ENCODE results near the gene CFAP58. TPM values are rescaled to one million over a fixed set of nuclear protein-coding genes. Genes with fewer than 3 reads are reported as not detected.
A peak's percentile ranks its signal among the peaks of the same experiment; 100 is the strongest.
"Not testable (repeated sequence)": the region's sequence is repeated elsewhere in the genome, so short reads cannot be mapped to it uniquely, and the experiment has no call there.

Gene CFAP58
- total RNA-seq, 2 donors from 2014 or later: 2.4 to 3.8 TPM

GRCh38 chr10:104449391-104449790 is 95.8 kb downstream of the CFAP58 start:
- intact Hi-C loops (cut with DNase I): no loop called here
- DNase-seq (no peak), ATAC-seq (no peak)

- intact Hi-C loops (cut with DNase I): no loop called here
- no peak for DNase-seq
- no peak for ATAC-seq
These were observed 96.9 kb downstream of the CFAP58 start for GRCh38 chr10:104450490-104450889.

- ATAC-seq: no peak
- DNase-seq: no peak
- intact Hi-C loops (cut with DNase I): no loop called here
These were observed 97.3 kb downstream of the CFAP58 start for GRCh38 chr10:104450954-104451353.

GRCh38 chr10:104452977-104453376 is 99.3 kb downstream of the CFAP58 start:
- peak in 1 of 2 donors; percentile 30 for ATAC-seq
- no peak for DNase-seq
- intact Hi-C loops (cut with DNase I): no loop called here

- ATAC-seq (peak in 1 of 2 donors; percentile 30), DNase-seq (no peak)
- intact Hi-C loops (cut with DNase I): no loop called here
These were observed 103.3 kb downstream of the CFAP58 start for GRCh38 chr10:104456802-104457542.

GRCh38 chr10:104457543-104457828 is 103.9 kb downstream of the CFAP58 start:
- no peak for ATAC-seq
- no peak for DNase-seq
- intact Hi-C loops (cut with DNase I): no loop called here

- intact Hi-C loops (cut with DNase I); ATAC-seq: not testable (repeated sequence)
- peak; percentile 30 for DNase-seq
These were observed 111.9 kb downstream of the CFAP58 start for GRCh38 chr10:104465575-104465974.

GRCh38 chr10:104468818-104469217 is 115.2 kb downstream of the CFAP58 start:
- ATAC-seq; DNase-seq; intact Hi-C loops (cut with DNase I): not testable (repeated sequence)

GRCh38 chr10:104472505-104472904 is 118.9 kb downstream of the CFAP58 start:
- DNase-seq: no peak
- no peak for ATAC-seq
- intact Hi-C loops (cut with DNase I): no loop called here

GRCh38 chr10:104472957-104473745 is 119.5 kb downstream of the CFAP58 start:
- DNase-seq (no peak), ATAC-seq (no peak)
- intact Hi-C loops (cut with DNase I): no loop called here

- ATAC-seq: no peak
- intact Hi-C loops (cut with DNase I): no loop called here
- DNase-seq: no peak
These were observed 124.7 kb downstream of the CFAP58 start for GRCh38 chr10:104478380-104478779.

- ATAC-seq (peak; percentile 75 to 84), DNase-seq (peak; percentile 28)
- intact Hi-C loops (cut with DNase I): no loop called here
These were observed 126.4 kb downstream of the CFAP58 start for GRCh38 chr10:104479906-104480593.

- ATAC-seq (no peak), DNase-seq (no peak)
- intact Hi-C loops (cut with DNase I): no loop called here
These were observed 127.2 kb downstream of the CFAP58 start for GRCh38 chr10:104480797-104481196.

GRCh38 chr10:104483582-104483981 is 129.9 kb downstream of the CFAP58 start:
- no peak for ATAC-seq
- intact Hi-C loops (cut with DNase I): no loop called here
- DNase-seq: no peak

GRCh38 chr10:104485632-104486031 is 132.0 kb downstream of the CFAP58 start:
- intact Hi-C loops (cut with DNase I): no loop called here
- no peak for DNase-seq
- ATAC-seq: no peak

GRCh38 chr10:104486803-104487202 is 133.2 kb downstream of the CFAP58 start:
- ATAC-seq: no peak
- DNase-seq: no peak
- intact Hi-C loops (cut with DNase I): no loop called here

- intact Hi-C loops (cut with DNase I): no loop called here
- ATAC-seq: no peak
These were observed 134.3 kb downstream of the CFAP58 start for GRCh38 chr10:104487794-104488438.

GRCh38 chr10:104488439-104488832 is 134.8 kb downstream of the CFAP58 start:
- no peak for ATAC-seq
- DNase-seq: no peak
- intact Hi-C loops (cut with DNase I): no loop called here

More at GRCh38 chr10:104487794-104488438, 134.3 kb downstream of the CFAP58 start:
- DNase-seq: no peak

GRCh38 chr10:104492329-104492940 is 138.8 kb downstream of the CFAP58 start:
- DNase-seq (no peak), ATAC-seq (peak; percentile 65 to 78)
- intact Hi-C loops (cut with DNase I): no loop called here

All from left cardiac atrium (tissue), 4 donors.